ENCODE results near the gene SCAPER.

Gene SCAPER

DNA sequence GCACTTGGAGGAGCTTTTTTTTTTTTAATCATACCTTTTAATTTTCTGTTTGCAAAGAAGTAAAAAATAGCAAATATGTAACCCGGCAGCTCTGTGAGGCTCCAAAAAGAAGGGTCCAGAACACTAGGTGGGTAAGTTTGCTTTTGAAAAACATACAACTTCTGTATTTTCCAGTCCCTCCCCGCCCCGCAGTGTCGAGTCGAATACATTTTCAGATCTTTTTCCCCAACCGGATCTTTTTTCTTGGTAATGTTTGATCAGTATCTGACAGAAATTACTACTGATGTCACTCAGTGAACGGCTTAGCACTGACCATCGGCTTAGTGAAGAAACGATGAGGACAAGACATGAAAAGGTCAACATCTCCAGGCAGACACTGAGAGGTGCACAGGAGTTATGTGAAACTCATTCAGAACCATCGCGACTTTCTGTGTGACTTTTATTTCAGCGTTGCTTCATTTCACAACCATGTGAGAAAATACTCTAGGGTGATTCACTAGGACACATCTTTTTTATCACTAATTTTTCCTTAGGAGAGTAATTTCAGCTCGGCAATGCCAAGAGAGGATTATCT lies 557.6 kb downstream of the SCAPER start:
- DNase-seq, result no peak

DNA sequence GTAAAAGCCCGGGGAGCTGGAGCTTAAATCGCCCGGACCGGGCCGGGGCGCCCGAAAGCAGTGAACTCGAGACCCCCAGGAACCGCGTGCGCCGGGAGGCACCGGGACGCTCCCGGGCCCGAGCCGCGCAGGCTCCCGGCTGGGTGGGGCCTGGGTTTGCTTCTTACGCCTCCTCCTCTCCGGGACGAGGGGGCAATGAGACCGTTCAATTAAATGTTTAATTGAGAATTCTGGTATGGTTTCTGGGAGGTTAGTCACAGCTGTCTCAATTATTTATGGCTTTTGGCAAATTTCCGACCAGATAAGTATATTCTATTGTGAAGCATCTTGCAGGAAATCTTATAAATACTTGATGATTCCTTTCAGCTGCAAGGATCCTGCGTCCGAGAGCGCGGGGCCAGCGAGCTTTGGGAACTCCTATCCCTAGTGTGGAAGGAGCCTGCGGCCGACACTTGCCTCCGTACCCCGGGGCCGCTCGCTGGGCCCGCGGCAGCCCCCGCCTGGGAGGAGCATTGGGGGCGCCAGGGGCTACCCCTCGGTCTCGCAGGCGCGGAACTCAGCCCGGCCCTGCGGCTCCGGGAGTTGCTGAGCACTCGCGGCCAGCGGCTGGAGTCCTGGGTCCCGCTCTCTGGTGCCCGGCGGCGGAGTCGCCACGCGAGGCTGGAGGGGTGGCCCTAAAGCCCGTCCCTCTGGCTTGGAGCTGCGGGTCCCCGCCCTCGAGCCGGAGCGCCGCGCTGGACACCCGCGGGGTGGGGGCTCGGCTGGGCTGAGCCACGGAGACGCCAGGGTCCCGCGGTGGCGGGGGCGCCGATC lies 558.3 kb downstream of the SCAPER start:
- no peak for DNase-seq

DNA sequence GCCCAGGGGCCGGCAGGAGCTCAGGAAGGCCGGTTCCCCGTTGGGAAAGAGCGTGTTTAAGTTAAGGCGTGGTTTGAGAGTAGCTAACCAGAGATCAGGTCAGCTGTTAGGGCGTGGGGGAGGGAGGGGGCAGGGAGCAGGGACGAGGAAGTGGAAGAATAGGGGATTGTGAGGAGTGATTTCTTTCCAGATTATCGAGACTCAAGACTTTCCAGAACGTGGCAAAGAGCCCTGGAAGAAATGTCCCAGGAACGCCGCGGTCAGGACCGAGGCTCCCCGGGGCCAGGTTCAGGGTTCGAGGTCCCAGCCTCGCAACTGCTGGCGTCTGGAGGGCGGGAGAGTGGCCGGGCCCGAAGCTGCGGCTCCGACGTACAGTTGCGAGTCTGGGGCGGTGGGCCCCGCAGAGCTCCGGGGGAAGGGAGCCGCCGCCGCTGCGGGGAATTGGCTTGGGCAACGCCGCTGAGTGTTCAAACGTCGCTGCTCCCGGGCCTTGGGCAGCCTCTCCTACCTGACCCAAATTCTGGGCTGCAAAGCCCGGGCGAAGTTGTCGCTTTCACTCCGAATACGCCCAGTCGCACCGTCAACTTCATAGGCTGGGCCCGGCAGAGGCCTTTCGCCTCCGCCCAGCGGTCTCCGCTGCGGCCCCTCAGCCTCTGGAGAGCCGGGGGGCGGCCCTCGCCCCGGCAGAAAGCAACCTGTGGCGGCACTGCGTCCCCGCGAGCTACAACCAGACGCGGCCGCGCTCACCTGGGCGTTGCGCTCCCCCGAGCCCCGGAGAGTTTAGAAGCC lies 559.1 kb downstream of the SCAPER start:
- peak in 1 of 5 experiments; percentile 13 for DNase-seq

DNA sequence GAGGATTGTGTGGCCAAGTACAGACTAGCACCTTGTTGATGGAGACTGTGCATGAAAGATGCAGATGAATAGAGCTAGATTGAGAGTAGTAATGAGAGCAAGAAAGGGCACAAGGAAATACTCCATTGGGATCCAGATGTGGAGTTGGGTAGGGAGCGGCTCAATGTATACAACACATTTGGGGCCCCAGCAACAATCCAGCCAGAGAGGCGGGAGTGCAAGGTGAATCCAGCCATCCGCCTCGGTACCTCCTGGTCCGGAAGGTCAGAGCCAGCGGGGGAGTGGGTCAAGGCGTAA lies 559.6 kb downstream of the SCAPER start:
- DNase-seq, result no peak

DNA sequence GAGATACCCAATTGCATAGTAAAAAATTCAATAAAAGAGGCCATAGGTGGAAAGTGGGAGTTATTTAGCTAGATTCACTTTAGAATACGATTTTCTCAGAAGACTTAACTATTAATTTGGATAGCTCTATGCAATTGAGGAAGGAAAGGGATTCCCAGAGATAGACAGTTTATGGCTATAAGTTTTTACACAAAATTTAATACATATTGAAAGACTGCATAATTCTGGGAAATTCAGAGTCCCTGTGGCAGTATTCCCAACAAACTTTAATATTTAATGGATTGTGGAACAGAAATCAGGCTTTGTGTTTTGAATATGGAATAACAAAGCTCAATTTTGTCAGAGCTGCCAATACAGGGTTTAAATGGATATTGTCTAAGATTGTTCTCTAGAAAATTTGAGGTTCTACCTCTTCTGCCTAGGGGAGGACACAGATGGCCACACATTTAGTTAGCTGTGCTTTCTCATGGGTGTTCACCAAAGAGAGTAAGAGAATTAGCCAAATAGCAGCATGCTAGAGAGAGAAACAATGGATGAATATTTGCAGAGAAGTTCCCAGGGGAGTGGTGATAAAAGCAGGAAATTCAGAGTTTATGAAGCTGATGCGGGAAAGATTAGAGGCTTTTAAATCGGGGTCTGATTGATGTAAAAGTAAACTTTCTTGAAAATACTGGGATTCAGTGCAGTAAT lies 560.1 kb downstream of the SCAPER start:
- DNase-seq, result no peak

DNA sequence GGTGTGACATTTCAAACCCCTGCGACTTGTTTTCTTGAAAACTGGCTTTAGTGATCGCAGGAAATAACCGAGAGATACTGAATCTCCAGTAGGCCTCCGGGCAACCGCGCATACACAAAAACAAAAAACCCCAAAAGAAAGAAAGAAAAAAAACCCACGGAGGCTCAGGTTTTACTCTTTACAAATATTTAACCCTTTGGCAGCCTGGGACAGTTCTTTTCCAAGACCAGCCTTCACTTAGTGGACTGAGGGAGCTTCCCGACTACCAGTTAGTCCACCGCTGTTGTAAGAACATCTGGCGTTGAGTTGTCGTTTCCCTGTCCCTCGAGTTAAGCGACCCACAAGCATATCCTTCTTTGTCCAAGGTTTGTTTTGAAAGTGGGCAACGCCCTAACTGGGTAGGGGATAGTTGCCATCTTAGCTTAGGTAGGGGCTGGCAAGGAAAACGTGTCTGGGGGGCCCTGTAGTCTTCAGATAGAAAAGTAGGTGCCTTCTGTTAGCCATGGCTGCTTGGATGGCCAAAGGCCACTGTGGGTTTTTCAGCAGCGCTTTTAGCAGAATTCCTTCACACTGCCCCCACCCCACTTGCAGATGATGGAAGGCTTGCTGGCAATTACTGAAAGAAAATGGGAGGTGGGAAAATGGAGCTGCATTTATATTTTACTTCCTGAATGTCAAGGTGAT lies 561.7 kb downstream of the SCAPER start:
- DNase-seq, result peak in 1 of 5 experiments; percentile 38

DNA sequence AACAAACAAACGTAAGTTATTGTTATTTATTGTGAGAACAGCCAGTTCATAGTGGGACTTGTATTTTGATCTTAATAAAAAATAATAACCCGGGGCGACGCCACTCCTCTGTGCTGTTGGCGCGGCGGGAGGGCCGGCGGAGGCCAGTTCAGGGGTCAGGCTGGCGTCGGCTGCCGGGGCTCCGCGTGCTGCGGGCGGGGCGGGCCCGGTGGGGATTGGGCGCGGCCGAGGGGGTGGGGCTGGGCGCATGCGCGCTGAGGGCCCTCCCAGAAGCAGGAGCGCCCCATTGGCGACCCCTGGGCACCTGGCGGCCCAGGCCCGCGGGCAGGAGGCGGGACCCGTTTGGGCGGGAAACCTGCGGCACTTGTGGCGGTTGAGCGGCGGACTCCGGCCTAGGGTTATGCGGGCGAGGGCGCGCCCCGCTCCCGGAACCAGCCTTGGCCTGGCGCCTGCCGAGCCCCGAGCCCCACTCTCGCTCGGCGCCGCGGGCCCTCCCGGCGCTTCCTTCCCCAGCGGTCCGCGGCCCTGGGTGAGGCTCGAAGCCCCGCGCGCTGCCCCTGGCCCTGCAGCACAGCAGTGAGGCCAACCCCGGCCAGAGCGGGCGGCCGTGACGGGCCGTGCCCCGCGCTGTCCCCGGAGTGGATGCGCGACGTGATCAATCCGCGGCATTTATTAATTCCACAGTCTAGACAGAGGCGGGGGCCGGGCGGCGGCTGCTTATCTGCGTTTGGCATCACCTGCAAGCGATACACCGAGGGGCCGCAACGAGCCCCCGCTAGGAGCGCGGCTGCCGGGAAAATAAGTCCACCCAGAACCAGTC lies 562.5 kb downstream of the SCAPER start:
- peak in 1 of 5 experiments; percentile 26 for DNase-seq

DNA sequence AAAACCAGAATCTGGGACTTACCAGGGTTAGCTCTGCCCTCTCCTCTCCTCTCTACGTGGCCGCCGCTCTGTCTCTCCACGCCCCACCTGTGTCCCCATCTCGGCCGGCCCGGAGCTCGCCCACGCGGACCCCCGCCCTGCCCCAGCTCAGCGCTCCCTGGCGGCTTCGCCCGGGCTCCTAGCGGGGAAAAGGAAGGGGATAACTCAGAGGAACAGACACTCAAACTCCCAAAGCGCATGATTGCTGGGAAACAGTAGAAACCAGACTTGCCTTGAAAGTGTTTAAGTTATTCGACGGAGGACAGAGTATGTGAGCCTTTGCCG lies 563.1 kb downstream of the SCAPER start:
- DNase-seq, result peak in 1 of 5 experiments; percentile 16

DNA sequence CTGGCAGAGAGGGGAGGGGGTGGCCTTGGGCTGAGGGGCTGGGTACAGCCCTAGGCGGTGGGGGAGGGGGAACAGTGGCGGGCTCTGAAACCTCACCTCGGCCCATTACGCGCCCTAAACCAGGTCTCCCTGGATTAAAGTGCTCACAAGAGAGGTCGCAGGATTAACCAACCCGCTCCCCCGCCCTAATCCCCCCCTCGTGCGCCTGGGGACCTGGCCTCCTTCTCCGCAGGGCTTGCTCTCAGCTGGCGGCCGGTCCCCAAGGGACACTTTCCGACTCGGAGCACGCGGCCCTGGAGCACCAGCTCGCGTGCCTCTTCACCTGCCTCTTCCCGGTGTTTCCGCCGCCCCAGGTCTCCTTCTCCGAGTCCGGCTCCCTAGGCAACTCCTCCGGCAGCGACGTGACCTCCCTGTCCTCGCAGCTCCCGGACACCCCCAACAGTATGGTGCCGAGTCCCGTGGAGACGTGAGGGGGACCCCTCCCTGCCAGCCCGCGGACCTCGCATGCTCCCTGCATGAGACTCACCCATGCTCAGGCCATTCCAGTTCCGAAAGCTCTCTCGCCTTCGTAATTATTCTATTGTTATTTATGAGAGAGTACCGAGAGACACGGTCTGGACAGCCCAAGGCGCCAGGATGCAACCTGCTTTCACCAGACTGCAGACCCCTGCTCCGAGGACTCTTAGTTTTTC lies 563.6 kb downstream of the SCAPER start:
- no peak for DNase-seq

DNA sequence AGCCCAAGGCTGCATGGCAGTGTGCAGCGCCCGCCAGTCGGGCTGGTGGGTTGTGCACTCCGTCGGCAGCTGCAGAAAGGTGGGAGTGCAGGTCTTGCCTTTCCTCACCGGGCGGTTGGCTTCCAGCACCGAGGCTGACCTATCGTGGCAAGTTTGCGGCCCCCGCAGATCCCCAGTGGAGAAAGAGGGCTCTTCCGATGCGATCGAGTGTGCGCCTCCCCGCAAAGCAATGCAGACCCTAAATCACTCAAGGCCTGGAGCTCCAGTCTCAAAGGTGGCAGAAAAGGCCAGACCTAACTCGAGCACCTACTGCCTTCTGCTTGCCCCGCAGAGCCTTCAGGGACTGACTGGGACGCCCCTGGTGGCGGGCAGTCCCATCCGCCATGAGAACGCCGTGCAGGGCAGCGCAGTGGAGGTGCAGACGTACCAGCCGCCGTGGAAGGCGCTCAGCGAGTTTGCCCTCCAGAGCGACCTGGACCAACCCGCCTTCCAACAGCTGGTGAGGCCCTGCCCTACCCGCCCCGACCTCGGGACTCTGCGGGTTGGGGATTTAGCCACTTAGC lies 564.3 kb downstream of the SCAPER start:
- peak in 3 of 5 experiments; percentile 24 to 71 (median 29) for DNase-seq

DNA sequence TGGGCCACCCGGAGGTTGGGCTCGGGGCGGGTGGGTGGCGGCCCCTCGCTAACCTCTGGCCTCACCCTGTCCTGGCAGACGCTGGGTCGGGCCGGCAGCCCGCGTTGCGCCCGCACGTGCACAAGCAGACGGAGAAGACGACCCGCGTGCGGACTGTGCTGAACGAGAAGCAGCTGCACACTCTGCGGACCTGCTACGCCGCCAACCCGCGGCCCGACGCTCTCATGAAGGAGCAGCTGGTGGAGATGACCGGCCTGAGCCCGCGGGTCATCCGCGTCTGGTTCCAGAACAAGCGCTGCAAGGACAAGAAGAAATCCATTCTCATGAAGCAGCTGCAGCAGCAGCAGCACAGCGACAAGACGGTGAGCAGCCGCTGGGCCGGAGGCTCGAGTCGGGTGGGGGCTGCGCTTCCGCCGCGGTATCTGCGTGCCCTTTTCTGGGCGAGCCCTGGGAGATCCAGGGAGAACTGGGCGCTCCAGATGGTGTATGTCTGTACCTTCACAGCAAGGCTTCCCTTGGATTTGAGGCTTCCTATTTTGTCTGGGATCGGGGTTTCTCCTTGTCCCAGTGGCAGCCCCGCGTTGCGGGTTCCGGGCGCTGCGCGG lies 564.8 kb downstream of the SCAPER start:
- DNase-seq, result peak in 1 of 5 experiments; percentile 54

DNA sequence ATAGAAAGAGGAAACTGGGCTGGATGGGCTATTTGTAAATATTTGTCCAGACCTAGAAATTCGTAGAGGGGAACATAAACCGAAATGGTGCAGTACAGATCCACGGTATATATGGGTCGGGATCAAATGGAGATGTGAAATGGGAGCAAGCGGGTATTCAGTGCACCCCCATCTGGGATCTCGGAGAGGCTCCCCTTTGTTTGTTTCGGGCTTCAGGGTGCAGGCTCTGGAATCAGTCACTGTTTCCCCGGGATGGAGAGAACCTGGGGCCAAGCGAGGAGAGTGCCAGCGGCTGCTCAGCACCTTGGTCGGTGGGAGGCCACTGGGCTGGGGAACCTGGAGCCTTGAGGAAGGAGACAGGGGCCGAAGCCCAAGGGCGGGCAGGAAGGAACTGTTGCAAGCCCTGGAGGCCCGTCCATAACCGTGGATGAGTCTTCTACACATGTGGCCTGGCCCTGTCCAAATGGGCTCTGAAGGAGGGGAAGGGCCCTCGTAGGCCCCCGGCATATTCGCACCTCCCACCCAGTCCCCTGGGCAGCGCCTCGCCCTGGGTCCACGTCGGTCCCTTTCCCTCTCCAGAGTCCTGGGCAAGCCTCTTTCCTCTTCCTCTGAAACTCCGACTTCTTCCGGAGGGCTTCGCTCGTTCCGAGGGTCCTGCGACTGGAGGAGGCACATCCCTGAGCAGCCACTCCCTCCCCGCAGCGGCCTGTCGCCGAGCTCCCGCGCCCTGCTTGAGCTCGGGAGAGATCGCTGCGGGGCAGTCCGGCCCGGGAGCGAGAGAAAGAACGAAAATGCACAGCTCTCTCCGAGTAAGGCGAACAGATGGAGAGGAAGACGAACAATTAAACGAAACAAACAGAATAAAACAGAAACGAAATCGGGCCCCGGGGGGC lies 565.6 kb downstream of the SCAPER start:
- peak in 1 of 5 experiments; percentile 50 for DNase-seq

DNA sequence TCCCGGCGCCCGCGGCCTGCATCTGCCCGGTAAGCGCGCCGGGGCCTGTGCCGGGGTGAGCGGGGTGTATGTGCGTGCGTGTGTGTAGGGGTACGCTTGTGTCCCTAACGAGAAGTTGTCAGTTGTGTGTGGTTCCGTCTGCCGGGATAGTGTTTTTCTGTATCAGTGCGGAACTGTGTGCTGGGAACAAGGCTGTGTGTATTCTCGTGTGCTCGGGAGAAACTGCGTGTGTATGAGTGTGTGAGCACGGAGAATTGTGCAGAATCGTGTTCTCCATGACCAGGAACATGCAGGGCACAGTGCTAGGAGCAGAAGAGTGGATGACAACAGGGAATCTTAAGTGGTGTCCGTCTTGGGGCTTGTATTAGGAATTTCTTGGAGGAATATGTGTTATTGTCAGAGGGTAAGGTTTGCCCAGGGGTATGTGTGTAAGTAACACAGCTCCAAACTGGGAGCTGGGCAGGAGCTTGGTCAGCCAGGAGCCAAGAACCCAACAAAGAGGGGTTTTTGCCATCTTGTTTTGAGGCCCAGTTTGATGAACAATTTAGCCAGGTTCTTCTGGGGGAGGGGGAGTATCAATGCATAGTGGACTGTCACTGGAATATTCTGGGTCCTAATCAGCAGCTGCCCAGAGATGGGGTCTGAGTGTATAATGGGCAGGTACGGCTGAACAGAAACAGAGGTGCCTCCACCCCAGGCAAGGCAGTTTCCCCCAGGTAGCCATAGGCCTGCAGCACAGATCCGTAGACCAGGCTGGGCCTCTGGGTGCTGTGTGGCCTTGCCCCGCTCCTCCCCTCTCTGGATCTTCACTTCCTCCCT lies 566.4 kb downstream of the SCAPER start:
- no peak for DNase-seq

DNA sequence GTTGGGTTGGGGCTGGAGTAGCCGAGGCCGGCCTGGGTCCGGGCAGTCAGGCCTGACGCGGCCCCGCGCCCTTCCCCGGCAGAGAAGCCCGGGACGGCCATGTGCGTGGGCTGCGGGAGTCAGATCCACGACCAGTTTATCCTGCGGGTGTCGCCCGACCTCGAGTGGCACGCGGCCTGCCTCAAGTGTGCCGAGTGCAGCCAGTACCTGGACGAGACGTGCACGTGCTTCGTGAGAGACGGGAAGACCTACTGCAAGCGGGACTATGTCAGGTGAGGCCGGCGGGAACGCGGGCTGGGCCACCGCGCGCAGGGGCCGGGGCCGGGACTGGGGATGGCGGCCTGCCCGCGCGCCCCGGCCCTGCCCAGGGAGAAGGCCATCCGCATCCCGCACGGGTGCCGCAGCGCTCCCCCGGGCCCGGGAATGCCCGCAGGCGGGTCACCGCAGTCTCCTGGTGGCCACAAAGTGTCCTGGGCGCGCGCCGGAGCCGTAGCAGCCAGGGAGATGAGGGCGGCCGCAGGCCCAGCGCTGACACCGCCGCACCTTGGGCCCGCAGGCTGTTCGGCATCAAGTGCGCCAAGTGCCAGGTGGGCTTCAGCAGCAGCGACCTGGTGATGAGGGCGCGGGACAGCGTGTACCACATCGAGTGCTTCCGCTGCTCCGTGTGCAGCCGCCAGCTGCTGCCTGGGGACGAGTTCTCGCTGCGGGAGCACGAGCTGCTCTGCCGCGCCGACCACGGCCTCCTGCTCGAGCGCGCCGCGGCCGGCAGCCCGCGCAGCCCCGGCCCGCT lies 567.2 kb downstream of the SCAPER start:
- DNase-seq, result peak in 1 of 5 experiments; percentile 65

DNA sequence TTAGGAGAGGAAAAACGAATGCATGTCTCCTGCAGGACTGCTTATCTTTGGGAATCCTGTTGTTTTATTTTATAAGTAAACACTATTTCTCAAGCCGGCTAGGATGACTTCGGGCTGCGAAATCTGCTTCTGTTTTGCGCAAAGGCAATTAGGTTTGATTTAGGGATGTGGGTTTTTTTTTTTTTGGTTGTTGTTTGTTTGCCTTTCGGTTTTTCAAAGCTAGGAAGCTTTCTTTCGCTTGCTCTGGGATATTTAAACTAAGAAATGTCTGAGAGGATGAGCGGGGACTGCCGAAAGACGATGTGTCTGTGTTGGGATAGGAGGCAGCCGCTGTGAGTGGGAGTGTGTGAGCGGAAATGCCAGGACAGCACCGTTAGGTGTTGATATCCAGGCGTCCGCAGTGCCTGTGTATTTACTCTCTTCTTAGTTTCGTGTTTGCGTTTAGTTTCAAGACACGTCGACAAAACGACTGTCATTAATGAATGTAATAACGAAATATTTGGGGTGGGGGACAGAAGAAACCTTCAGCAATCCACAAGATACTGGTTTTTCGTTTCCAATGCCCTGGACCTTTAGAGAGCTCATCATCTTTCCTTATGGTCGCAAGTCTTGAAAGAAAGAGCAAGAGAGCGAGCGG lies 568.0 kb downstream of the SCAPER start:
- peak in 1 of 5 experiments; percentile 55 for DNase-seq

DNA sequence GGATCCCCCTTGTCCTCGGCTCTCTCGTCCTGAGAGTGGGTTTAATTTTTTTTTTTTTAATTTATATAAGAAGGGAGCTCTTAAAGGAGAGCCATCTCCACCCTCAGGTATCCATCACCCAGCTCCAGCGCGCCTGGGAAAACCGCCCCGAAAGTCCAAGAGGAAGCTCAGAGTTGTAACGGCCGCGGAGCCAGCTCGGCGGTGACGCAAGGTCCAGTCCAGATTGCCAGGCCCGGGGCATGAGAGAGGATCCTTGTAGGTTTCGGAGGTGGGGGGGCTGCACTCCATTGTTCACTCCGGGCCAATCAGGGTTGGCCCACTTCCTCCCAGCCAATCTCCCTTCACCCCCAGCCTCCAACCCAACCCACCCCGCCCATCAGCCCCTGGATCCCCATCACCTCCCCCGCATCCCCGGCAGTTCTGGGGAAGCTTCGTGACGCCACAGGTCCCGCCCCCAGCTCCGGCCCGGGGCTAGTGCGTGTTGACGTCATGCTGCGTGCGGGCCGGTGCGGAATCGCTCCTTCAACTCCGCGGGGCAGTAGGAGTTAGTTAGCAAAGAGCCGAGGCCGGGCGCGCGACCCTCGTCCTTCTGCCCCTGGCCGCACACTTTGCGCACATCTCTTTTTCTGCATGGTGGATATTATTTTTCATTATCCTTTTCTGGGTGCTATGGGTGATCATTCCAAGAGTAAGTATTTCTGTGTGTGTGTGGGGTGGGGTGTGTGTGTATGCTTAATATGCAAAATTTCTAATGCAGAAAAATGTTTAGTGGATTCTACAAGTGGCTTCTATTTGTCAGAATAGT lies 568.7 kb downstream of the SCAPER start, which contains the start of gene ISL2:
ISL2 (plus strand) TSS at position 520 of the 805 bp plus-strand sequence; CDS start at position 631, 111 bp downstream.
- DNase-seq, result peak in 4 of 5 experiments; percentile 29 to 97 (median 48)
